ENCODE results near the gene SOX12. TPM values are rescaled to one million over a fixed set of nuclear protein-coding genes. Genes with fewer than 3 reads are reported as not detected.
A peak's percentile ranks its signal among the peaks of the same experiment; 100 is the strongest.

SOX12 gene
- total and polyA plus RNA-seq, 10 donors: 3.2 to 12.5 (median 7.0) TPM

- TF ChIP-seq POLR2AphosphoS5 (IDR thresholded peaks at IDR 0.05) (no peak), POLR2A (IDR thresholded peaks at IDR 0.05) (no peak), CTCF (IDR thresholded peaks at IDR 0.05 in 8 of 11, conservative IDR thresholded peaks at IDR 0.05 in 3 of 11) (no peak)
- Histone ChIP-seq H3K4me1 (peaks cover 5 to 23% (median 17%) of the 10 kb centered on the region in 6 donors), H3K36me3 (no peaks in the 10 kb centered on the region), H3K27ac (no peak overlapping the region), H3K4me3 (no peak overlapping the region), H3K27me3 (replicated peaks in 1 of 7) (no peaks in the 10 kb centered on the region), H3K9me3 (no peaks in the 10 kb centered on the region)
- intact Hi-C loops (cut with DNase I; ENCODE audit: low total_unique reads): no loop called here
- no peak for DNase-seq
Measured at GRCh38 chr20:313948-314347, 11.4 kb upstream of the SOX12 start.

GRCh38 chr20:316316-317068 lies 8.9 kb upstream of the SOX12 start:
- Histone ChIP-seq H3K27ac (no peak overlapping the region), H3K27me3 (replicated peaks in 1 of 7) (no peaks in the 10 kb centered on the region), H3K9me3 (no peaks in the 10 kb centered on the region), H3K4me1 (no peaks in the 10 kb centered on the region), H3K36me3 (no peaks in the 10 kb centered on the region), H3K4me3 (no peak overlapping the region)
- peak; percentile 10 for DNase-seq
- intact Hi-C loops (cut with DNase I; ENCODE audit: low total_unique reads): no loop called here
- WGBS, 5 donors: 89 to 95% (median 90%) methylated on average over 2 of the region's 2 CpGs
- TF ChIP-seq POLR2A (IDR thresholded peaks at IDR 0.05) (no peak), CTCF (IDR thresholded peaks at IDR 0.05 in 8 of 11, conservative IDR thresholded peaks at IDR 0.05 in 3 of 11) (no peak), POLR2AphosphoS5 (IDR thresholded peaks at IDR 0.05) (no peak)

- peak overlapping the region; percentile 90 to 98 (median 94) for H3K27ac ChIP-seq
- H3K27me3 ChIP-seq (replicated peaks in 1 of 7): peaks cover 0 to 14% (median 0%) of the 10 kb centered on the region in 7 donors
- TF ChIP-seq POLR2AphosphoS5 (IDR thresholded peaks at IDR 0.05) (peak; percentile 84 to 91 (median 88)), POLR2A (IDR thresholded peaks at IDR 0.05) (peak in 1 of 3 donors; percentile 7), CTCF (IDR thresholded peaks at IDR 0.05 in 8 of 11, conservative IDR thresholded peaks at IDR 0.05 in 3 of 11) (peak in 9 of 11 experiments; percentile 9 to 57 (median 44))
- H3K4me3 ChIP-seq: peak overlapping the region; percentile 69 to 94 (median 78)
- H3K9me3 ChIP-seq: no peaks in the 10 kb centered on the region
- H3K4me1 ChIP-seq: peaks cover 3 to 54% (median 44%) of the 10 kb centered on the region in 6 donors
- peak; percentile 97 for DNase-seq
- intact Hi-C loops (cut with DNase I; ENCODE audit: low total_unique reads): loop anchor here (5.0 kb wide), 2 partner anchors 37 to 117 kb away; no protein-coding TSS in a partner anchor
- no peaks in the 10 kb centered on the region for H3K36me3 ChIP-seq
- 0 to 2% (median 1%) methylated on average over 42 to 69 of the region's 69 CpGs for WGBS, 5 donors
Measured at GRCh38 chr20:324177-325044, 941 bp upstream of the SOX12 start.

All from spleen (tissue), 11 donors.